Activated CD4-positive, alpha-beta T cell treated with anti-CD3 and anti-CD28 coated beads, Interleukin-2, amount 50 U/mL, for 16 hours (primary cell): ENCODE data around the gene LMNA.
A peak's percentile ranks its signal among the peaks of the same experiment; 100 is the strongest.

Experiments
- DNase-seq: peaks from one replicate; pipeline ENCODE4 v3.0.0-alpha.2; 2020

Gene LMNA

GRCh38 chr1:156143765-156144489, 29.4 kb downstream of the LMNA start:
- no peak for DNase-seq

- DNase-seq, result no peak
These were observed 30.2 kb downstream of the LMNA start for GRCh38 chr1:156144742-156145141.

GRCh38 chr1:156145650-156146019, 31.1 kb downstream of the LMNA start:
- no peak for DNase-seq

DNA sequence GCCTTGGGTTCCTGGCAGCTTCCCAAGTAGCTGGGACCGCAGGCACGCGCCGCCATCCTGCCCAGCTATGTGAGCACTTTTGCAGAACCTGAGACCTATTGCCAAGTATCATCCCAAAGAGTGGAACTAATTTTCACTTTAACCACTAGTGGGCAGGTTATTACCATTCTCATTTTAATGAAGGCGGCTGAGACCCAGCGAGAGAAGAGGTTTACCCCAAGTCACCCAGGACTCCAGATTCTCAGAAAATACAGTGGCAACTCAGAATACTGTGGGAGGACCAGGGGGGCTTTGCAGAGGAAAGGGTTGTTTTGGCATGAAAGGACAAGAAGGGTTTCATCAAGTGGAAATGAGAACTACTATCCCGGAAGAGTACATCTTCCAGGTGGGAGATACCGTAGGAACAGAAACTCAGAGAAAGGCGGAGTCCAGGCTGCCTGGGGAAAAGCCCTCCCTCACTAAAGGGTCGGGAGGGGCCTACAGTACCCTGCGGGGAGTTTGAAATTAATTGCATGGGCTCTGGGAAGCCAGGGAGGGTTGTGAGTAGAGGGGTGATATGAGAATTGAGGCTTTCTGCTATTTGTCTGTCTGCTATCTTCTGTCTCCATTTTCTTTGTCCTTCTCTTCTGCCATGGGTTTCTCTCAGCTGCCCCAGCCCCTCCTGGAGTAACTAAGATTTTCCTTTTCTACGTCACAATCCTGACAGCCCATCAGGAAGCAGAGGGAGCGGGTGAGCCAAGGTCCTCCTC, 31.7 kb downstream of the LMNA start:
- peak; percentile 85 for DNase-seq

- DNase-seq, result no peak
These were observed 32.4 kb downstream of the LMNA start for GRCh38 chr1:156146769-156147405.

DNA sequence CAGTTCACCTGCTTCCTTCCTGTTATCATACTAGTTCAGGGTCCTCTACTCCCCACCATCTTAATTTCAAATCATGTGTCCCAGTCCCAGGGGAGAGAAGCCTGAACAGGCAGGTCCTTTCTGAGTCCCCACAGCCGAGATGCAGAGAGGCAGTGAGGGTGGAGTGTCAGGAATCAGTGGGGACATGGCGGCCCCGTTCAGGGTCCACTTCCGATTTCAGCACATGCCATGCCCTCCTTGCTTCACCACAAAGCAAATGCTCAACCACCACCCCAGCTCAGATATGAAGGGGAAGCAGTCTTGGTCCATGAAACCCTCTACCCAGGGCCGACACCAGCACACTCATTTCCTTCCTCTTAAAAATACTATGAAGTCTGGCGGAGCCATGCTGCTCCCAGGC, 33.7 kb downstream of the LMNA start:
- no peak for DNase-seq

- DNase-seq, result no peak
These were observed 35.1 kb downstream of the LMNA start for GRCh38 chr1:156149374-156150332.

DNA sequence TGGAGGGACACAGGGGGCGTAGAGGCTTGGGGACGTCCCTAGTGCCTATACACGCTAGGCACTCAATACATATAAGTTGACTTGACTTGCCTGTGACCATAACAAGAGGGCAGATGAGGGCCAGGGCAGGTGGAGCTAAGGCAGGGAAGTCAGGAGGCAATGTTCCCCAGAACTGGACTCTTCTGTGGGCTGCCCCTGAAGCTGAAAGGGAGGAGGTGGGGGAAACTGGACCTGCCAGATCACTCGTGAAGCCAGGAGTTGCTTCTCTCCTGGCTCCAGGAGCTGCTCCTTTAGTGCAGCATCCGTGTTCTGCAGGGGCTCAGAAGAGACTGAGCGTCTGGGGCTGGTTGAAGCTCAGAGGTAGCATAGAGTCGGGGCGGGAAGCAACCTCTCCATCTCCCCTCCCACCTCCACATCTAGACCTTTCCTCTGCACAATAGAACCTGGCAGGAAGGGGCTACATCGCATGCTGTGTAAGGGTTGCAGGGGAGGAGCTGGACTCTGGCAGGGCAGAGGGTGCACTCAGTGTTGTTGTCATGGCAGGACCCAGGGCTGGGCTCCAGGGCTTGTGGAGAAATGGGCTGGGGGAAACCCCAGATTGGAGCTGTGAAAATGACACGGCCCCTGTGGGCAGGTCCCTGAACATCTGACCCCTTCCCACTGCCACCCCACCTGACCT, 36.0 kb downstream of the LMNA start:
- no peak for DNase-seq

DNA sequence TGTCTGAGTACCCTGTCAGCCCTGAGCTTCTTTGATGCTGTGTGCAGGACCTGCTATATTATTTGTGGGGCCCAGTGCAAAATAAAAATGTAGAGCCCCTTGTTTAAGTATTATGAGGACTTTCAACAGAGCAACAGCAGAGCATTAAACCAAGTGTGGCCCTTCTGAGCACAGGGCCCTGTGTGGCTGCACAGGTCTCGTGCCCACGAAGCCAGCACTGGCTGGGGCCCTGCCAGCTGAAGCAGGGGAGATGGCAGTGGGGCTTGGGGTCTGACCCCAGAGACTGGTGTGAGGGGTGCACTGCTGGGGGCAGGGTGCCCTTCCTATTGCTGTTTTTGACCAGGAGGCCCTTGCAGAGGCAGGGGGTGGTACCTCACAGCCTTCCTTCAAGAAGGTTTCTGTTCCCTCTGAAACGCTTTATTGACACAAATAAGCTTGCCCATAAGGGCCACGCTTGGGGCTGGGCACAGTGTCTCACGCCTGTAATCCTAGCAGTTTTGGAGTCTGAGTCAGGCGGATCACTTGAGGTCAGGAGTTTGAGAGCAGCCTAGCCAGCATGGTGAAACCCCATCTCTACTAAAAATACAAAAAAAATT, 36.7 kb downstream of the LMNA start:
- no peak for DNase-seq

- DNase-seq, result no peak
These were observed 38.1 kb downstream of the LMNA start for GRCh38 chr1:156152628-156153027.

- DNase-seq, result no peak
These were observed 38.9 kb downstream of the LMNA start, which contains the start of gene SEMA4A for GRCh38 chr1:156153362-156153761. TSS of gene SEMA4A (plus strand) at chr1:156153585. CDS start at chr1:156154579, 994 bp downstream.

- peak; percentile 72 for DNase-seq
These were observed 39.8 kb downstream of the LMNA start for GRCh38 chr1:156154317-156154749.

DNA sequence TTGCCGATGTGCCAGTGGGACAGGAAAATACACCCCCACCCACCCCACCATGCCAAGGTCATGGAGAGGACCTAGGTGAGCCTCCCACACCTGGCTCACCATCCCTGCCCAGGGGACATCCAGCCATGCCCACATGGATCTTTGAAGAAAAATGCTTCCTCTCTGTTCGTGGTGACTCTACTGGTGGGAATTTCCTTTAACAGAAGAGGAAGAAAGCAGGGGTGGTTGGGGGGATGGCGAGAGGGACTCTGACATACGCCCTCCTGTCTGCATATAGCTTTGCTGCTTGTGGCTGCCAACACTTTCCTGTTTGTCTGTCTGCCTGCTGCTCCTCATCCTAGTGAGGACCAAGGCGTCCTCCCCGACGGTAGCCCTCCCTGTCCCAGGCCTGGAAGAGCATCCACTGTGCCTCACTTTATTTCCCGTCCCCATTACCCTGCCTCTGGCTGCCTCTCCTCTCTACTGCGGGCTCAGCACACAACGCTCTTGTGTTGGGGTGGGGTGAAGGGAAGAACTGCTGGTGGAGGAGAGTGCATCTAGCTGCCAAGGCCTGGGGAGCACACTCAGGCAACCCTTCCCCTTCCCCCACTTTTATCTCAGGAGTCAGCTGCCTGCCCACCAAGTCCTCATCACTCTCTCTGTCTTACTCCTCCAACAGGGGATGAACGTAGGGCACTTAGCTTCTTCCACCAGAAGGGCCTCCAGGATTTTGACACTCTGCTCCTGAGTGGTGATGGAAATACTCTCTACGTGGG, 41.4 kb downstream of the LMNA start:
- no peak for DNase-seq

DNA sequence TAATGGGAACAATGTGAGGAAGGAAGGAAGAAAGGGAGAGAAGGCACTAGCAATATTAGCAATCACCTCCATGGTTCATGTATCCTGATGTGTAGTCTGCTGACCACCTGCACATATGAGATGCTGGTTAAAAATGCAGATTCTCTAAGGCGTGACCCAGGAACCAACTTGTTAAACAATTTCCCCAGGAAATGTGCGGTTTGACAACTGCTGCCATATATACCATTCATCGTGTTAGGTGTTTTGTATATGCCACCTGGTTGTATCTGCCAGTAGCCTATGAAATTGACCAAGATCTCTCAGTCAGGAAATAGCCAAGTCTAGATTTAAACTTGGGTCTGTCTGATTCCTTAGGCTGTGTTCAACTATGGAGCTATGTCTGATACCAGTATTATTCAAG, 43.0 kb downstream of the LMNA start:
- DNase-seq, result no peak

DNA sequence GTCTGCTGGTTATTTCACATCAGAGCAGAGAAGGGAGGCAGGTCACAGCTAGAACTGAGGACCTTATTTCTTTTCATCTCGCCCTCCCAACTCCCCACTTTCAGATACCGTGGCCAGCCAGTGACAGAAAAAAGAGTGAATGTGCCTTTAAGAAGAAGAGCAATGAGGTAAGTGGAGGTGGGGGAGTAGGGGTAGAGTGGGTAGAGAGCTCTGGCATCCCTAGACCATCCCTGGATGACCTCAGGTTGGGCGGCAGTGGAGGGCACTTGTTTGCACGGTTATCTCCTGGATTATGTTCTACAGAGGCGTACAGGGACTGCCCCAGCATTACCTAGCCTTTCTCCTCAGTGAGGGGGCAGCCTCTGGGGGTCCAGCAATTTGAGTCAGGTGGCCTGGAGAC, 43.5 kb downstream of the LMNA start:
- DNase-seq, result no peak

DNA sequence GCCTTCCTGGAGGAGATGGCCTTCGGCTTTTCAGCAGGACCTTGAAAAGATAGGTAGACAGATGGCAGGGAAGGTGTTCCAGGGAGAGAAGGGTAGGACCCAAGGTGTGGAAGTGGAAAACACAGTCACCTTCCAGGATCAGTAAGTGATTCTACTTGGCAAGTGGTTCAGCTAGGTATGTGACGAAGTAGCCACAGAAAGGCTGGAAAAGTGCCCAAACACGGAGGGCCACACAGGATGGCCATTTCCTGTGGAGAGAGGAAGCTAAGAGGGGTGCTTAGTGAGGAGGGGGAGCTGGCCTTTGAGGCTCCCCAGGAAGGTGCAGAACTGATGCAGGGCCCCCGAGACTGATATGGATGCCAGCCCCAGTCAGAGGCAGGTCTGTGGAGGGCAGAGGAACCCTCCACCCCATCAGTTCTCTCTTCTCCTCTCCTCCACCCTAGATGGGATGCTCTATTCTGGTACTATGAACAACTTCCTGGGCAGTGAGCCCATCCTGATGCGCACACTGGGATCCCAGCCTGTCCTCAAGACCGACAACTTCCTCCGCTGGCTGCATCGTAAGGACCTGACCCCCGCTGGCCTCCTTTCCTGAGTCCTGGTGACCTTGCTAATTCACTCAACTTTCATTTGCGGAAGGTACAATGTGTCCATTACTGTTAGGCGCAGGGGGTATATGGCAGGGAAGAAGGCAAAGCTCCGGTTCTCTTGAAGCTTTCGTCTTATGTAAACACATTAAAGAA, 45.7 kb downstream of the LMNA start:
- DNase-seq, result no peak

DNA sequence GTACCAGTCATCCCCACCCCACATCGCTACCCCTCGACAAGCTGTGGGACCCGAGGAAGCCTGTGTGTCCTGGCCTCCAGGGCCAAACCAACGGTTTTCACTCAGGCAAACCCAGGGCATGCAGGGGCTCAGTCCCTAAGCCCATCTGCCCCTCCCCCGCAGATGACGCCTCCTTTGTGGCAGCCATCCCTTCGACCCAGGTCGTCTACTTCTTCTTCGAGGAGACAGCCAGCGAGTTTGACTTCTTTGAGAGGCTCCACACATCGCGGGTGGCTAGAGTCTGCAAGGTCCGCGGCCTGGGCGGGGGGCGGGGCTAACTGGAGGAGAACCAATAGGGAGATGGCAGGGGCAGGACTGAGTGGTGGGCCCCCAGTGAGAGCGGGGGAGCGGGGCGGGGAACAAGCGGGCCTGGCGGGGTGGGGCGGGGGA, 46.2 kb downstream of the LMNA start:
- peak; percentile 69 for DNase-seq

DNA sequence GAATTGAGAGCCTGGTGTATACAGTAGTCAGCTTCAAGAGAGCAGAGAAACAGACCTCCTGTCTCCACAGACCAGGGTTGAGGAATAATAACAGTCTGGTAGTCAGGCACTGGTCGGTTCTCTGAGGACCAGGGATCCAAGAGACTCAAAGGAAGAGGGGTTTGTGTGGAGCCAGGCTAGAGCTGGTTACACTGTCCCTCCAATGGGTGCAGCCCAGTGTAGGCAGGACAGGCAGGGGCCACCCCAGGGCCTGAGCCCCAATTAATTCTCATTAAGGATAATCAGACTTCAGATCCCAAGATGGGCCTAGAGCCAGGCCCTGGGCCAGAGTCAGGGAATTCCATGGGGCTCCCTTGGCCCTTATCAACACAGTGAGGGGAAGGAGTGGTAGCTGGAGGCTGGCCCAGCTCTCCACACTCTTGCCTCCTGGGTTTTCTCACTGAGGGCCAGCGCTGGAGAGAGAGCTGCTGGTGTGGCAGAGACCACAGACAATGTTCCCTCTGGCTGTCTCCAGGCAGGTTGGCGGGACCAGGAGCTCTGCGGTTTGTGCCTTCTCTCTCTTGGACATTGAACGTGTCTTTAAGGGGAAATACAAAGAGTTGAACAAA, 48.0 kb downstream of the LMNA start:
- DNase-seq, result no peak

GRCh38 chr1:156163712-156164111, 49.2 kb downstream of the LMNA start:
- no peak for DNase-seq
